ENCODE results near the gene SUDS3.

DNA sequence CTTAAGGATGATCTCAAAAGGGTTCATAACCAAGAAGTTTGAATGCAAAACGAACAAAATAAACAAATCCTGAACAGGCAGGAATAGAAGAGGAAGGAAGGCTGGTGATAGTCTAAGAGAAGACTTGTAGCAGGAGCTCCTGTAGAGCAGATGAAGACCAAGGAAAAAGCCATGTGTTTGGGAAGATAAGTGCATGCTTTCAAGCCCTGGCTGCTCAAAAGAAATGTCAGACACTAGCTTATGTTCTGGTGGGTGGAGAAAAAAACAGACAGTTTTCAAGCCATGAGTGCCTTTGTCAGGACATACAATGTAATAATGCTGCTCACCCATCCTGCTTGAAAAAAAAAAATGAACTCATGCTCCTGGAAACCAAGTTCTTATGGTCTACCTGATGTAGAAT lies 31.0 kb upstream of the SUDS3 start:
- TF ChIP-seq POLR2AphosphoS5 (IDR thresholded peaks at IDR 0.05; ENCODE audit: borderline replicate concordance, low read depth, low read length) (no peak), EZH2 (IDR thresholded peaks at IDR 0.05) (no peak), FOXP2 (optimal IDR thresholded peaks at IDR 0.05; ENCODE audit: control extremely low read depth, extremely low read length, insufficient read depth) (no peak)
